GM12878 (cell line): ENCODE data around the gene NKAIN2.

ENCODE experiments used
- HDGF ChIP-seq: fragments of 450-650 bp; IDR thresholded peaks from 2 replicates; pipeline ENCODE4 v1.6.1; 2016; ENCODE audit warnings: antibody characterized with exemption
- JUNB ChIP-seq: IDR thresholded peaks from 2 replicates; pipeline ENCODE4 v1.6.1; 2016; ENCODE audit warnings: antibody characterized with exemption, mild to moderate bottlenecking
- MYC ChIP-seq: IDR thresholded peaks from 2 replicates; pipeline ENCODE4 v1.6.1; 2011; ENCODE audit warnings: mild to moderate bottlenecking, low read length, moderate library complexity, inconsistent platforms; ENCODE audit not compliant: insufficient read depth, insufficient replicate concordance, insufficient read length, severe bottlenecking
- POLR2AphosphoS5 ChIP-seq: IDR thresholded peaks from 2 replicates; pipeline ENCODE4 v1.6.1; 2011; ENCODE audit warnings: mild to moderate bottlenecking, low read length, inconsistent platforms
- TF ChIP-seq, protein P1 (sequence below): fragments of 450-650 bp; formaldehyde crosslinking; IDR thresholded peaks from 2 replicates; pipeline ENCODE4 v1.5.0; 2022; ENCODE audit warnings: mild to moderate bottlenecking, missing genetic modification characterization
- TF ChIP-seq, protein P2 (sequence below): fragments of 450-650 bp; formaldehyde crosslinking; IDR thresholded peaks from 2 replicates; pipeline ENCODE4 v1.4.0; 2020; ENCODE audit warnings: mild to moderate bottlenecking, moderate library complexity
- TF ChIP-seq, protein P3 (sequence below), 3 experiments: IDR thresholded peaks in 2 of 3; conservative IDR thresholded peaks in 1 of 3; 2 replicates each; pipeline ENCODE4 v1.5.1; 2011; ENCODE audit warnings: low read depth in 3 of 3, low read length in 3 of 3, mild to moderate bottlenecking in 3 of 3, control low read depth in 2 of 3, moderate library complexity in 2 of 3, inconsistent platforms in 1 of 3, mixed read lengths in 1 of 3; ENCODE audit not compliant: control insufficient read depth in 2 of 3, insufficient read depth in 1 of 3; ENCODE audit errors: extremely low read depth in 1 of 3

DNA sequence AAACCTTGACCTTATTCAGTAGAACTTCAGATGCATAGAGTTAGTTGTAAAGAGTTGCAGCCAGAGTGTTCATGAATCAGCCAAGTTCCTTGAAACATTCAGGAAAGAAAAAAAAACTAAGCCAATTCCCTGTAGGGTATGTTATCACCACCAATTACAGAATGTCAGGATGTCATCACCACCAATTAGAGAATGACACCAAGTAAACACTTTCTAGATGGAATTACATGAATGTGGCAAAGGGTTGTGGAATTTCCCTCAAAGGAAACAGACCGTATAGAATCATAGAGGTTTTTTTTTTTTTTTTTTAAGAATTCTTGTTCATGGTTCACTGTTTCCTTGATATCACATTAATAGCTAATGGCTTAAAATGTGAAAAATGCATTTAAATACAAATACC is 686.5 kb downstream of the NKAIN2 start:
- TF ChIP-seq POLR2AphosphoS5, result no peak
- TF ChIP-seq, protein P1, sequence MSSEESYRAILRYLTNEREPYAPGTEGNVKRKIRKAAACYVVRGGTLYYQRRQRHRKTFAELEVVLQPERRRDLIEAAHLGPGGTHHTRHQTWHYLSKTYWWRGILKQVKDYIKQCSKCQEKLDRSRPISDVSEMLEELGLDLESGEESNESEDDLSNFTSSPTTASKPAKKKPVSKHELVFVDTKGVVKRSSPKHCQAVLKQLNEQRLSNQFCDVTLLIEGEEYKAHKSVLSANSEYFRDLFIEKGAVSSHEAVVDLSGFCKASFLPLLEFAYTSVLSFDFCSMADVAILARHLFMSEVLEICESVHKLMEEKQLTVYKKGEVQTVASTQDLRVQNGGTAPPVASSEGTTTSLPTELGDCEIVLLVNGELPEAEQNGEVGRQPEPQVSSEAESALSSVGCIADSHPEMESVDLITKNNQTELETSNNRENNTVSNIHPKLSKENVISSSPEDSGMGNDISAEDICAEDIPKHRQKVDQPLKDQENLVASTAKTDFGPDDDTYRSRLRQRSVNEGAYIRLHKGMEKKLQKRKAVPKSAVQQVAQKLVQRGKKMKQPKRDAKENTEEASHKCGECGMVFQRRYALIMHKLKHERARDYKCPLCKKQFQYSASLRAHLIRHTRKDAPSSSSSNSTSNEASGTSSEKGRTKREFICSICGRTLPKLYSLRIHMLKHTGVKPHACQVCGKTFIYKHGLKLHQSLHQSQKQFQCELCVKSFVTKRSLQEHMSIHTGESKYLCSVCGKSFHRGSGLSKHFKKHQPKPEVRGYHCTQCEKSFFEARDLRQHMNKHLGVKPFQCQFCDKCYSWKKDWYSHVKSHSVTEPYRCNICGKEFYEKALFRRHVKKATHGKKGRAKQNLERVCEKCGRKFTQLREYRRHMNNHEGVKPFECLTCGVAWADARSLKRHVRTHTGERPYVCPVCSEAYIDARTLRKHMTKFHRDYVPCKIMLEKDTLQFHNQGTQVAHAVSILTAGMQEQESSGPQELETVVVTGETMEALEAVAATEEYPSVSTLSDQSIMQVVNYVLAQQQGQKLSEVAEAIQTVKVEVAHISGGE (CRISPR knock-in tag), result no peak
- TF ChIP-seq, protein P2, sequence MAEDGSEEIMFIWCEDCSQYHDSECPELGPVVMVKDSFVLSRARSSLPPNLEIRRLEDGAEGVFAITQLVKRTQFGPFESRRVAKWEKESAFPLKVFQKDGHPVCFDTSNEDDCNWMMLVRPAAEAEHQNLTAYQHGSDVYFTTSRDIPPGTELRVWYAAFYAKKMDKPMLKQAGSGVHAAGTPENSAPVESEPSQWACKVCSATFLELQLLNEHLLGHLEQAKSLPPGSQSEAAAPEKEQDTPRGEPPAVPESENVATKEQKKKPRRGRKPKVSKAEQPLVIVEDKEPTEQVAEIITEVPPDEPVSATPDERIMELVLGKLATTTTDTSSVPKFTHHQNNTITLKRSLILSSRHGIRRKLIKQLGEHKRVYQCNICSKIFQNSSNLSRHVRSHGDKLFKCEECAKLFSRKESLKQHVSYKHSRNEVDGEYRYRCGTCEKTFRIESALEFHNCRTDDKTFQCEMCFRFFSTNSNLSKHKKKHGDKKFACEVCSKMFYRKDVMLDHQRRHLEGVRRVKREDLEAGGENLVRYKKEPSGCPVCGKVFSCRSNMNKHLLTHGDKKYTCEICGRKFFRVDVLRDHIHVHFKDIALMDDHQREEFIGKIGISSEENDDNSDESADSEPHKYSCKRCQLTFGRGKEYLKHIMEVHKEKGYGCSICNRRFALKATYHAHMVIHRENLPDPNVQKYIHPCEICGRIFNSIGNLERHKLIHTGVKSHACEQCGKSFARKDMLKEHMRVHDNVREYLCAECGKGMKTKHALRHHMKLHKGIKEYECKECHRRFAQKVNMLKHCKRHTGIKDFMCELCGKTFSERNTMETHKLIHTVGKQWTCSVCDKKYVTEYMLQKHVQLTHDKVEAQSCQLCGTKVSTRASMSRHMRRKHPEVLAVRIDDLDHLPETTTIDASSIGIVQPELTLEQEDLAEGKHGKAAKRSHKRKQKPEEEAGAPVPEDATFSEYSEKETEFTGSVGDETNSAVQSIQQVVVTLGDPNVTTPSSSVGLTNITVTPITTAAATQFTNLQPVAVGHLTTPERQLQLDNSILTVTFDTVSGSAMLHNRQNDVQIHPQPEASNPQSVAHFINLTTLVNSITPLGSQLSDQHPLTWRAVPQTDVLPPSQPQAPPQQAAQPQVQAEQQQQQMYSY (CRISPR knock-in tag), result no peak
- TF ChIP-seq HDGF, result no peak
- TF ChIP-seq, protein P3, sequence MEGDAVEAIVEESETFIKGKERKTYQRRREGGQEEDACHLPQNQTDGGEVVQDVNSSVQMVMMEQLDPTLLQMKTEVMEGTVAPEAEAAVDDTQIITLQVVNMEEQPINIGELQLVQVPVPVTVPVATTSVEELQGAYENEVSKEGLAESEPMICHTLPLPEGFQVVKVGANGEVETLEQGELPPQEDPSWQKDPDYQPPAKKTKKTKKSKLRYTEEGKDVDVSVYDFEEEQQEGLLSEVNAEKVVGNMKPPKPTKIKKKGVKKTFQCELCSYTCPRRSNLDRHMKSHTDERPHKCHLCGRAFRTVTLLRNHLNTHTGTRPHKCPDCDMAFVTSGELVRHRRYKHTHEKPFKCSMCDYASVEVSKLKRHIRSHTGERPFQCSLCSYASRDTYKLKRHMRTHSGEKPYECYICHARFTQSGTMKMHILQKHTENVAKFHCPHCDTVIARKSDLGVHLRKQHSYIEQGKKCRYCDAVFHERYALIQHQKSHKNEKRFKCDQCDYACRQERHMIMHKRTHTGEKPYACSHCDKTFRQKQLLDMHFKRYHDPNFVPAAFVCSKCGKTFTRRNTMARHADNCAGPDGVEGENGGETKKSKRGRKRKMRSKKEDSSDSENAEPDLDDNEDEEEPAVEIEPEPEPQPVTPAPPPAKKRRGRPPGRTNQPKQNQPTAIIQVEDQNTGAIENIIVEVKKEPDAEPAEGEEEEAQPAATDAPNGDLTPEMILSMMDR (IDR thresholded peaks at IDR 0.05 in 2 of 3, conservative IDR thresholded peaks at IDR 0.05 in 1 of 3; ENCODE audit: control insufficient read depth in 2 of 3, extremely low read depth in 1 of 3, insufficient read depth in 1 of 3, low read depth in 3 of 3, low read length in 3 of 3), result no peak
- TF ChIP-seq JUNB, result no peak
- TF ChIP-seq MYC, result no peak
